Activated CD8-positive, alpha-beta memory T cell treated with anti-CD3 and anti-CD28 coated beads for 48 hours (primary cell): ENCODE data around the gene IL1RN.

ENCODE experiments used
- DNase-seq, 3 experiments: peaks; one replicate each; pipeline ENCODE4 v3.0.0-alpha.2; 2020; ENCODE audit warnings: low read depth in 2 of 3, low spot score in 2 of 3

The IL1RN gene

DNA sequence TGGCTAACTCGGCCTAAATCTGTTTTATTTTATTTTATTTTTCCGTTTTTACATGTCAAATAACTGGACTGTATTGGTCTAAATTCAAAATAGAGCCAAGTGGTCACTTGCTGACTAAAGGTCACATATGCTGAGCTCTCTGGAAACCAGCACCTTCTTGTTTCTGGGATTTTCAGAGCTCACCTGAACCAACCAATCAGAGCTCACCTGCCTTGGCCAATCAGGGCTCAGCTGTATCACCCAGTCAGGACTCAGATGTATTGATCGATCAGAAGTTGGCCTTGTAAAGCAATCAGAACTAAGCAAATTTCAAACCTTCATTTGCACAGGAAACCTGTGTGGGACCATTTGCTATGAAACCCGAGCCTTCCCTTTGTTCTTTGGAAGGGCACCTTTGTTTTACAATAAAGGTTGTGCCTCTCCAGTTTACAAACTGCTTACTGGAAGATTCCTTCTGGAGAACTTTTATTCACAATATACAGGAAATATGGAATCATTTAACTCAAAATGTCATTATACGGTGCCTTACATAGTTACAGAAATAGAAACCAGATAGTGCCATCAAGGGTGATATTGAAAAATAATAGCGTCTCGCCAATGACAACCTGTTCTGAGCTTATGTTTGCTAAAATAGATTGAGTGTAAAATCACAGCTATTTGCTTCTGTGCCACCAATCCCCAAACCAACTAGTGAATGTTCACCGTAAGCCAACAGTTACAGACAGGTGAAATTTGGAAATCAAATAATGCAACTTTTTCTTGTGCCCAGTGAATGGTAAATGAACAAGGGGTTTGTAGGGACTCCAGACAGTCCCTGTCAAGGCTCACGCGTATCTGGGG lies 29.1 kb downstream of the IL1RN start:
- DNase-seq: no peak

DNA sequence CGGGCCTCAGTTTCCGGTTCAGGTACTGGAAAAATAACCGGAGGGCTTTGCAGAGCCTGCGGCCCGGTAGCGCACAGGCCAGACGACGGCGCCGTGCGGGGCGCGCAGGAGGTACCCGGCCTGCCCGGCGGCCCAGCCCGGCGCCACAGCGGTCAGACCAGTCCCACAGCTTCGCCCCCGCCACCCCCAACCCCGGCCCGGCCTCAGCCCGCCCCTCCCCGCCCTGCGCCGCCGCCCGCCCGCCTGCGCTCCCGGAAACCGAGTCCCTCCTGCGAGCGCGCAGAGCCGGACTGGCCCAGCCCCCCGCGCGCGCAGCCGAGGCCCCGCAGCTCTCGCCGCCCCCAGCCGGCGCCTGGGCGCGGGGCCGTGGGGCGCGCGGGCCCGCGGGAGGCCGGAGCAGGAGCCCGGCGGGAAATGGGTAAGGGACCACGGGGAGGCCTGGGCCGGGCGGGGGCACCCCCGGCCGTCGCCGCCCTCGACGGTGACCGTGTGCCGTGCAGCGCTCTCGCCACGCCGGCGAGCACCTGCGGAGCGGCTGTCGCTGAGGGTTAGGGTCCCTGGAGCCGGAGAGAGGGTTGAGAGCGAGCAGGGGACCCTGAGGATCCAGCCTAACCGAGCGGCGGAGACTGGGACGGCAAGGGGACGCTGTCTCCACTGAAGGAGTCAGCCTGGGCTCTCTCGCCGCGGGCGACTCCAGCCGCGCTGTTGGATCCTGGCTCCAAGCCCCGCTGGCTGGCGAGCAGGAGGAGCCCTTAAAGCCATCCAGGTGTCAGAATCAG lies 29.9 kb downstream of the IL1RN start:
- DNase-seq: no peak

DNA sequence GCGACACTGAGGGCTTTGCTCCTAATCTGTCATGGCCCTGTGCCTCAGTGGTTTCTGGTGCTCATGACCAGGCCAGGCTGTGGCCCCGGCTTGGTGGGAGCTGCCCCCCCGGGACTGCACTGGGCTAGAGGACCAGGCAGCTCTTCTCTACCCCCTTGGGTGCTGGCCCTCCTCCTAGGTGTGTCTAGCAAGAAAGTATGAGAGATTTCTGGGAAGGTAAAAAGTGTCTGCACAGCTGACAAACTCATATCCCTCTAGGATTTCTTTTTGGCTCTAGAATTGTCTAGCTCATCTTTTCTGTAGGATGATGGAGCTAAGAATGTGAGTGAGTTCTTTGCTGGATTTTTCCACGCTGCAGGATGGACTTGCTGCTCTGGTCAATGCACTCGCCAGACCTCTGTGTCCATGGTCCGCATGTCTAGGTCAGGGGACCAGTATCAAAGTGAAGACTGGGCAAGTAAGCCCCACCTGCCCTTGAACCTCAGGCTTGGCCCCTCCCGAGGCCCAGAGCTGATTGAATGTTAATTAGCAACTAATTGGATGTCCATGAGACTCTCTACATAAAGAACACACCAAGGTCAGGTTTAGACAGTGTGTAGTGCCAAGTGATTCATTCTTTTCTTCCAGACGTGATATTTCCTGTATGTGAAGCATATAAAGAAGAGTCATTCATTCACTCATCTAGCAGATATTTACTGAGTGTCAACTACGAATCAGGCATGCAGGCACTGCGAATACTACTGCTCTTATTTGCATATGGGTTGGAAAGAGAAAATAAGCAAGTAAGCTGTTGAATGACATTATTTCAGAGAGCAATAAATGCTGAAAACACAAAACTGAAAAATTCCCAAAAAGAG lies 30.7 kb downstream of the IL1RN start:
- no peak for DNase-seq

DNA sequence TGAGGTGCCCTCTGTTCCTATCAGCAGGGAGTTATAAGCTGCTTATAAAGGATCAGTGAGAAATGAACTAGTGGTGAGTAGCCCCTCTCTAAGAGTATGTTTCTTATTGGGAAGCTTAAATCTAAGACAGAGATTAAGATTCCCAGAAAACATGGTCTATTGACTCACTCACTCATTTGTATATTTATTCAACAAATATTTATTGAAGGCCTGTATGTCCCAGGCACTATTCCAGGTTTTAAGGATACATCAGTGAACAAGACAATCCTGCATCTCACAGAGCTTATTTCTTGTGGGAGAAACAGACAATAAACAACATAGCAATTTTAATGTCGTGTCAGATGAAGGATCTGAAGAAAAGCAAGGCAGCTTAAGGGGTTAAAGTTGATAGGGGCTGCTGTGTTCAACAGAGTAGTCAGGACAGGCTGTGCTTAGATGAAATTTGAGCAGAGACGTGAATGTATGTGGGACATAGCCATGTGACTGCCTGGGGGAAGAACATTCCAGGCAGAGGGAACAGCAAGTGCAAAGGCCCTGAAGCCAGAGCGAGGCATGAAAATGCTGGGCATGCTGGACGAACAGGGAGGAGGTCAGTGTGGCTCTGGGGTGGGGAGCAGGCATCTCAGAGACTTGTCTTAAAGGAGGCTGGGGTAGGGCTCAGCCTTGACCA lies 31.6 kb downstream of the IL1RN start:
- DNase-seq: no peak

DNA sequence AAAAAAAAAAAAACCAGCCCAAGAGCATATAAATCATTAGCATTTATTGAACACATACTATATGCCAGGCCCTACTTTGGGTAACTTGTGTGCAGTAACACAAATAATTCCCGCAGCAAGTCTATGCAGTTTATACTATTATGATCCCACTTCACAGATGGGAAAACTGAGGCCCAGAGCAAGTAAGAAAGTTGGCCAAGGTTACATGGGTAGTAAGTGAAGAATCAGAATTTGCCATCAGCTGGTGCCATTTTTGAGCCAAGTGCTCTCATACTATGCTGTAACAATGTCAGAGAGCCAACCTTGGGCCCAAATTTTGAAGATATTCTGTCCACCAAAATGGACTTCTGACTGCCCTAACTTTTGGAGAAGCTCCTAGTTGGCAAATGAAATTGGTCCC lies 32.9 kb downstream of the IL1RN start:
- DNase-seq: no peak

DNA sequence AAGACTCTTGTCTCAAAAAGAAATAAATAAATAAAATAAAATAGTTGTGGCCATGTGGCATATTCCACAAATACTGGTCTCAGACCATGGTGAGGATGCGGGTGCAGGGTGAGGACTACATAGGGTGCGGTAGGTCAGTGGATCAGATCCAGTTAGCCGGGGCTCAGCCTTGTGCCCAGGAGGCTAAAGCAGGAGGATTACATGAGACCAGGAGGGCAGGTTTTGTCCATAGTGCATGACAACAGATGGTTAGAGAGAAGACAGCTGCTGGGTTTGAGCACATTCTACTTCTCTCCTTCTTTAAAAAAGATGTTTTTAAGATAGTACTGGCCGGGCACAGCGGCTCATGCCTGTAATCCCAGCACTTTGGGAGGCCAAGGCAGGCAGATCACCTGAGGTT lies 33.6 kb downstream of the IL1RN start:
- DNase-seq: no peak

DNA sequence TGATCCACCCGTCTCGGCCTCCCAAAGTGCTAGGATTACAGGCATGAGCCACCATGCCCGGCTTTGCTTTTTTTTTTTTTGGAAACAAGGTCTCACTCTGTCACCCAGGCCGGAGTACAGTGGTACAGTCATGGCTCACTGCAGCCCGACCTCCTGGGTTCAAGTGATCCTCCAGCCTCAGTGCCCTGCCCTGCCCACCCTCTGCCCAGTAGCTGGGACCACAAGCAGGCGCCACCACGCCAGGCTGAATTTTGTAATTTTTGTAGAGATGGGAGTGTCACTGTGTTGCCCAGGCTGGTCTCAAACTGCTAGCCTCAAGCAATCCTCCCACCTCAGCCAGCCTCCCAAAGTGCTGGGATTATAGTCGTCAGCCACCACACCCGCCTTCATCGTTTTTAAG lies 34.8 kb downstream of the IL1RN start:
- no peak for DNase-seq

DNA sequence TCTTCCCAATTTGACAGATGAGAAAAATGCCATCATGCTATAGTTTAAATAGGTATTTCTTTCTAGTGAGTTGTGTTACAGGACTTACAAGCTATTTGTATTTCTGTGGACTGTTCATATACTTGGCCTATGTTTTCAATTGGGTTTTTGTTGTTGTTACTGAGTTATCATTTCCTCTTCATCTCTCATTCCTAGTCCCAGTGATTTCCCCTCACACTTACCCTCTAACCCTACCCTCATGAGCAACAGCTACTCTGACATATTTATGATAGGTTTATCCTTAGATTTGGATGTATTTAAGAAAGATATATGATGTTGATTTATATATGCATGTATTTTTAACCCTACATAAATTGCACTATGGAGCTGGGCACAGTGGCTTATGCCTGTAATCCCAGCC lies 35.5 kb downstream of the IL1RN start:
- DNase-seq: no peak

DNA sequence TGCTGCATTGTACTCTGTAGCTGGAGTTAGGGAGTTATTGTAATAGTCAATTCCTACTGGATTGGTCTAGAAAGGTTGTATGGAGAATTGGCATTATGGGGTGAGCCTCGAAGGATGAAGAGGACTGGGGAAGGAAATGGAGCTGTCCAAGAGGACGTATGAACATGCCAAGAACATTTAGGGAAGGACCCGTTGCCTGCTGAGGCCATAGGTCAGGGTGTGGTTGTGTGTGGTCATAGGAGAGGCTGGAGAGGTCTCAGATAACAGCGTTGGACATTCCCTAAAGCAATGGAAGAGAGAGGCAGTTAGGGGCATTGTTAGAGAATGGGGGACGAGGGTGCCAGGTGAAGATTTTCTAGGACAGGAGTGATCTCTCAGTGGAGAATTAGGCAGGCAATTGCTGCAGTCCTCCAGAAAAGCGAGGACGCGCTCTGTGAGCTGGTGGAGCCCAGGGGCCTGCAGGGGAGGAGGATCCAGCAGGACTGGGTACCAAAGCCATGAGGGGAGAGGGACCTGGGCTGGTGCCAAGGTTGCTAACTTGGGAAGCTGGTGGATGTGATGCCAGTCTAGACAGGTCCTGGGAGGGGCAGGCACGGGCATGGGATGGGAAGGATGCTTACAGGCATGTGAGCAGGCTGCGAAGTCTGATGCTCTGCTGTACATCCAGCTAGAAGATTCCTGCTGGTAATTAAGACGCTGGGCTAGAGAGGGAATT lies 37.0 kb downstream of the IL1RN start:
- DNase-seq: no peak

DNA sequence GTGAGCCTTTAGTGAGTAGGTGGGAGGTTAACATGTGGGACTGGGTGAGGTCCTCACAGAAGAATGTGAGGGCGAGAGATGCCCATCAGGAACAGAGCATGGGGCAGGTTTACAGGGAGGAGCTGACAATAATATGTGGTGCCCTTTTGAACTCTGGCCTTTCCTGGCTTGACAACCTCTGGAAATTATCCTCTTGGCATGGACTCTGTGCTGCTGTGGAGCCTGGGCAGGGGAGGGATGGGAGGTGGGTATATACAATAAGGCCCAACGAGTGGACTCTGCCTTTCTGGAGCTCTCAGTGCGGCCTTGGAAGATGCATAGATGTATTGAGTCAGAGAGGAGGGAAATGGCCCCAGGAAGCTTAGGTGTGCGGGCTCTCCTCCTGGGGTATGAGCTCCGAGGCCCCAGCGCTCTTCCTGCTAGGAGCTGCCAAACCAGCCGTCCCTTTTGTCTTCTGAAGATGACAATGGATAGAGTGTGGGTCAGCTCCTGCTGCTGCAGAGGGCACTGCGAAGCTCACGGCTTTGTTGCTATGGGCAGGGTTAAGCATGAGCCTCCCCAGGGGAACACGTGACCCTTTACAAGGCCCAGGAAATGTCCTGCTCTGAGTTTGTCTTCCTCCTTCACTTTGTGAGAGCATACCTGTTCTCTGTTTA lies 37.7 kb downstream of the IL1RN start:
- DNase-seq: no peak

DNA sequence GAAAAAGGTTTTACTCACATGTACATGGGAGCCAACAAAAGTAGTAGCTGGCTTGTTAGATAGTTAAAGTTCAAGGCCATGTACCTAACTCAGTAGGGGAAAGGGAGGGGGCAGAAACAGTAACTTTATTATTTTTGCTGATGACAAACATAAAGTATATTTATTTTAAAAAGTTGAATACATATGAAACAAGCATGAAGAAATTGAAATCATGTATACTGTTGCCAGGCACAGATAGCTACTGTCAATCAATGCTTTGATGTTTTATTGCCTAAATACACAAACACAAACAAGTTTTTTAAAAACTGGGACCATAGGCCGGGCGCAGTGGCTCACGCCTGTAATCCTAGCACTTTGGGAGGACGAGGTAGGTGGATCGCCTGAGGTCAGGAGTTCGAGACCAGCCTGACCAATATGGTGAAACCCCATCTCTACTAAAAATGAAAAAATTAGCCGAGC lies 38.8 kb downstream of the IL1RN start:
- DNase-seq: no peak

DNA sequence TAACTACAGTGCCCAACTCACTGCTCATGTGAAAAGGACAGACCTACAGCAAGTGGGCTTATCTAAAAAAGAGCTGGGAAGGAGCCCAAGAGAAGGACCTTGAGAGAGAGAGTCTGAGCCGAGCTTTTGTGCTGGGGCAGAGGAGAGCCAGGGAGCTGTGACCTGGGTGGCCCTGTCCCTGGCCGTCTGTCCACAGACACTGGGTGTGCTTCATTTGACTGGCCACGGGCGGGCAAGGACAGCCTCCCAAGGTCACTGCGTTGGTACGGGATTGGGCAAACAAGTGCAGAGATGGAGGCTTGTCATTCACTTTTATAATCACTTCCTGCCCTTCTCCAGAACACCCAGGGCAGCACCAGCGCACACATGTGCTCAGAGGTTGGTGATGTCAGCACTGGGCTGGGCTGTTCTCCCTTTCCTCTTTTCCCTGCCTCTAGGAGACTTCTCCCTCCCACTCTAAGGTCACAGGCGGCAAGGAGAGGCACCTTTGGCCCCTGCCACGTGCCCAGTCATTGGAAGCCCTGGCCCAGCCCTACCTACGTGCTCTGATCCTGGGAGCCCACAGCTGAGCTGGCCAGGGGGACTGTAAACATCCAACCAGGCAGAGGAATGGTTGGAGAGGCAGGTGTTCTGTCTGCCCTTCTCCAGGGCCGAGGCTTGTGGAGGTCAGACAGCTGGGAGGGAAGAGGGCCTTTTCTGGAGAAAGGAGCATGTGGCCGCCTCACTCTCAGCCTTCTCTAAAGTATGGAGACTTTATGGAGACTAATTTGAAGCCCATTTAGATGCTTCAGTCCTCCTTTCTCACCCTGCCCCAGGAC lies 39.9 kb downstream of the IL1RN start:
- no peak for DNase-seq

DNA sequence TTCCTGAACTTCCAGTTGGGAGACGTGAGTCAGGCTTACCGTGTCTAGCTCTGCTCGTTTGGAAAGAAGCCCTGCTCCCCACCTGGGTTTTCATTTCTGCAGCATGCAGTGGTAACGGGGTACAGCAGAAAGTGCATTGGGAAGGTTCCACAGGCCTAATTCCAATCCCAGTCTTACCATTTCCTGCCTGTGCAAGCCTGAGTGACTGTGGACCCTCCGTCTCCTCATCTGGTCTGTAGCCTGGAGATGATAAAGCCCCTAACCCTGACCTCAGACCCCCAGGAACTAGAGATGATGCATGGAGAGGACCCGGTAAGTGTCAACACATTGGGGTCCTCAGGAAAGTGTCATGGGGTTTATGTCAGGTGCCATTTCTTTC lies 40.6 kb downstream of the IL1RN start:
- no peak for DNase-seq

DNA sequence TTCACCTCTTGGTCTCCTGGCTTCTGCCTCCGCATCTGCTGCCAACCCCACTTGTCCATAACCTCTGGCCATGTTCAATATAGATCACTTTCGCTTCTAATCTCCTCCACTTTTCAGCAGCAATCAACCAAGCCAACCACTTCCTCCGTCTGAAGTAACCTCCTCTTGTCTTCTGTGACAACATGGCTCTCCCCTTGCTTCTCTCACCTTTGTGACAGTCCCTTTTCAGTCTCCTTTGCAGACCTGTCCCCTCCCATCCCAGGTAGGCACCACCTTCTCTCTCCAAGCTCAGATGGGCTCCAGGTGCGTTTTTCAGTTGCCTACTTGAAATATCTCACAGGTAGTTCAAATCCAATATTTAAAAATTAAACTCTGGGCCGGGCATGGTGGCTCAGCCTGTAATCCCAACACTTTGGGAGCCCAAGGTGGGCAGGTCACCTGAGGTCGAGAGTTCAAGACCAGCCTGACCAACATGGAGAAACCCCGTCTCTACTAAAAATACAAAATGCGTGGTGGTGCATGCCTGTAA lies 41.7 kb downstream of the IL1RN start:
- no peak for DNase-seq

DNA sequence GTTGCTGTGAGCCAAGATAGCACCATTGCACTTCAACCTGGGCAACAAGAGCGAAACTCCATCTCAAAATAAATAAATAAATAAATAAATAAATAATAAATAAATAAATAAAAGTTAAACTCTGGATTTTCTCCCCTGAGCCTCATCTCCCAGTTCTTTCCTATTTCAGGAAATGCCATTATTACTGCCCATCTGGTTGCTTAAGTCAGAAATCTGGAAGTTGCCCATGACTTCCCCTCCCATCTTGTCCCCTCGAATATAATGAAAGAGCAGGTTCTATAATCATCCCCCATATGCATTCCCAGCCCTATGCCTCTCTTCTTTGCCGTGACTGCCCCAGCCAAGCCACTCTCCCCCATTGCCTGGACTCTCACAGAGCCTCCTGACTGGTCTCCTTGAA lies 42.2 kb downstream of the IL1RN start:
- DNase-seq: no peak

DNA sequence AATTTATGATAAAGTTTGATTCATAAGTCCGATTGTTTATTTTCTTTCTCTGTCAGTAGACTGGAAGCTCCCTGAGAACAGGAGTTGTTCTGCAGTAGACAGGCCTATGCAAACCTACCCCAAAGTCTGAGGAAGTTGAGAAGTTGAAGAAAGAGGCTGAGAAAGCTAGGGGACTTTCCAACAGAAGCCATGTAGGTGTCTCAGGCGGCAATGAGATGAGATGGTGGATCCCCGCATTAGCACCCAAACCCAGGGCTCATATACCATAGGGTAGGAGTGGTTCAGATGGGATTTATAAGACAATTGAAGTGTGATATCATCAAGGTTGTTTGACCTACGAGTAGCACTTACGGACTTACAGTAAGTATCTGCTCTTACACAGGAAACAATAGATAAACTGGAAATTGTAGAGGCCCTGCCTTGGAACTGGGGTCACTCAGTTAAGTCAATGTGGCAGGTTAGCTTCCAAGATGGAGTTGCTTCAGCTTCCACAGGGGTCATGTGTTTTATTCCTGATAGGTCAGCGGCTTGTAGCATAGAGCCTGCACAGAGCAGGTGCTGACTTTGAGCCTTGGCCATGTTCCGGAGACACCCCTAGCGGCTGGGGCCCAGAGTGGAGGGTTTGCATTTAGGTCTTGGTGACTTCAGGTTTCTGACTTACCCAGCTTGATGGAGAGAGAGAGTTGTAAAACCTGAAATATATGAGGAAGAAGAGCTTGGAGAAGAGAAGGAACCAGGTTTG lies 44.1 kb downstream of the IL1RN start:
- no peak for DNase-seq

DNA sequence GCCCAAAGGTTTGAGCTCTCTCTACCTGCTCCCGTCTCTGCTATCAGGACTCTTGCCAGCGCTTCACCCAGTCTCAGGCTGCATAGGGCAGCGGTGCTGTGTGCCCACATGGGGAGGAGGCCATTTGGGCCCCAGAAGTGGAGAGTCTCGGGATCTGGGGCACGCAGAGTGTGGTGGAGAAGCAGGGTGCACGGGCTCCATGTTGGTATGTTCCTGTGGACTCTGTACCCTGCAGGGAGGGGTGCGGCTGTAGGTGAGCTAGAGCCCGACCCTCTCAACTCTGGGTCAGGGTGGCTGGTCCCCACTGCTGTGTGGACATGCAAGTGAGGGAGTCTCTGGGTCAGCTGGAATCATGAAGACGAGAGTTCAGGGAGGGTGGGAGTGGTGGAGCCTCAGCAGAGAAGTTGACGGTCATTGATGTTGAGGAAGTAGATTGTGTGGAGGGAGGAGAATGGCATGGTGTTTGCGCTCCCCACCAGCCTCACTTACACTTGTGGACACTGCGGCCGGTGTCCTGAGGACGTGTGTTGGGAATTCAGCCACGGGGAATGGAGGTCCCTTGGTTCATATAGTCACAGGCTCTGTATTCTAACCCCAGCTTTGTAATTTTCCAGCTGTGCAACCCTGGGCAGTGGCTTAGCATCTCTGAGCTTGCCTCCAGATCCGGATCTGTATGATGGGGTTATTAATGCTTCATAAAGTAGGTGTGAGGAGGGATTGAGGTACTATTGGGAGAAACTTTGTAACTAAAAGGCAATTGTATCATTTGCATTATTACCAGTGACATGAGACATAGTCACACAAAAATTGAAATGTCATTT lies 45.5 kb downstream of the IL1RN start:
- DNase-seq: no peak
